Fibroblast of skin of right biceps (primary cell): ENCODE data around the gene PBLD.
"Not testable (repeated sequence)": the region's sequence is repeated elsewhere in the genome, so short reads cannot be mapped to it uniquely, and the experiment has no call there.

Source experiments
- DNase-seq: peaks from one replicate; pipeline ENCODE4 v3.0.0-alpha.2; 2013

PBLD gene

DNA sequence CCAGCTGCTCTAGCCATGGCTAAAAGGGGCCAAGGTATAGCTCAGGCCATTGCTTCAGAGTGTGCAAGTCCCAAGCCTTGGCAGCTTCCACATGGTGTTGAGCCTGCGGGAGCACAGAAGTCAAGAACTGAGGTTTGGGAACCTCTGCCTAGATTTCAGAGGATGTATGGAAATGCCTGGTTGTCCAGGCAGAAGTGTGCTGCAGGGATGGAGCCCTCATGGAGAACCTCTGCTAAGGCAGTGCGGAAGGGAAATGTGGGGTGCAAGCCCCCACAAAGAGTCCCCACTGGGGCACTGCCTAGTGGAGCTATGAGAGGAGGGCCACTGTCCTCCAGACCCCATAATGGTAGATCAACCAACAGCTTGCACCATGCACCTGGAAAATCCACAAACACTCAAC lies 54.9 kb downstream of the PBLD start:
- DNase-seq = not testable (repeated sequence)

- no peak for DNase-seq
Measured at GRCh38 chr10:68276224-68276623, 56.5 kb downstream of the PBLD start.

GRCh38 chr10:68275600-68276126 lies 57.1 kb downstream of the PBLD start:
- no peak for DNase-seq

GRCh38 chr10:68272833-68273232 lies 59.9 kb downstream of the PBLD start:
- DNase-seq = no peak

- no peak for DNase-seq
Measured at GRCh38 chr10:68271196-68271882, 61.4 kb downstream of the PBLD start.

- no peak for DNase-seq
Measured at GRCh38 chr10:68269562-68270290, 63.0 kb downstream of the PBLD start.

- DNase-seq = no peak
Measured at GRCh38 chr10:68261132-68261856, 71.4 kb downstream of the PBLD start.

DNA sequence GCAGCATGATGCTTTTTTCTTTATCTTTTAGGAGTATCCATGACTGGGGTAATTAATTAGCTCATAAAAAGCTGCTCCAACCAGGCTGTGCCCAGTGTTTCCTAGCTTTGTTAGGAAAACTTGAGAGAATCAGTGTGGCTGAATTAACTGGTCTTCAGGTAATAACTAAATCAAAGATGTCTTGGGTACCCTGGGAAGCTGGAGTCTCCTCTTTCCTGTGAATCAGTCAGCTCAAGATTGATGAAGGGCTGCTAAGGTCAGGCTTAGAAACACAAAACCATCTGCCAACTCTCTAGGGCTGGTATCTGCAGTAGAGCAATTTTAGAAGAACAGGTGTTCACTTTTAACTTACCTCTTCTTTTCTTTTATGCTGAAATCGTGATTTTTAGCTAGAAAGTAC lies 79.4 kb downstream of the PBLD start:
- no peak for DNase-seq

DNA sequence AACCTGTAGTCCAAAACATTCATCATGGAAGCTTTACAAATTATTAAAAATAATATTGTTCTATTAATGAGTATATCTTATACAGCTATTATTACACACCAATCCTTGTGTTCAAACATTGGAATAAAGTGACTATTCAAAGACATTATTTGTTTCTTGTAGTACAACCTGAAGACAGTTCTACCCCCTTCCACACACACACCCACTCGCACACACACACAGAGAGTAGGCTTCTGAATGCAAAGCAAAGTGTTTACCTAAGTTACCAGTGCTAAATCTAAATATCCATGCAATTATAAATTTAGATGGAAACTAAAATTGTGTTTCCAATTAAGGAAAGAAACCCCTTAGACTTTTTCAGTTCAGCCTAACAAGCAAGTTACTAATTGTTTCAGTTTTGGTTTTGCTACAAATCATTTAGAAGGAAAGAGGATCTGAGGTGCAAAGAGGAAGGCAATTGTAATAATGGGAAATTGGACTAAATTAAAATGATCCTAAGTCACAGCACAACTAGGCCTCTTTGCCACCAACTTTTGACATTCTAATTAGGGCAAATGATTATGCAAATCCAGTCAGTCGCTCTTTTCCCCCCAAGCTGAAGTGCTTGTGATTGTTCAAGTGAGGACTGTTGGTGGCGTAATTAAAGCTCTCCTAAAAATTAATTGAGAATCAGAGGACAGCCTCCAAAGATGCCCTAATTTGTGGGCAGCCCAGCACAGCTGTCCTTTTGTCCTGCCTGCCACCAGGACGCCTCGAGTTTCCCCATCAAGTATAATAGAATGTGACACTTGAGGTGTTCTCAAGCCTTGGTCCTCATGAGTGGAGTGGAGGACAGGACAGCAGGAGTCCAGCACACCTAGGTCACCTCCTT lies 80.9 kb downstream of the PBLD start:
- DNase-seq = no peak

DNA sequence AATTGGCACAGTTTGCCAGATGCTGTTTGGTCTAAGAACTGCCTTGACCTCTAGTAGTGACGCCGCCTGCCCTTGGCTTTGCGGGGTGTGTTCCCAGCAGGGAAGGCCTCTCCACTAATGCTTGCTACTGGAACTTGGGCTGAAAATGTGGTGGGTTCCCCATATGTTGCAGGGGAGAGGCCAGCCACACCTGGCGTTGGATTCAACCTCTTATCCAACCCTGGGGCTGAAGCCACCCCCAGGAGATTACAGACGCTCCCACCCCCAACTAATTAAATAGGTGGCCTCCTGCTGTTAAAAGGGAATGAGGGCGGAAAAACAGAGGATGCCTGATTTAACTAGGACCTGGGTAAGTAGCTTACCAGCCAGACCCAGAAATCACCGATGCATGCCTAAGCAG lies 81.6 kb downstream of the PBLD start:
- no peak for DNase-seq

DNA sequence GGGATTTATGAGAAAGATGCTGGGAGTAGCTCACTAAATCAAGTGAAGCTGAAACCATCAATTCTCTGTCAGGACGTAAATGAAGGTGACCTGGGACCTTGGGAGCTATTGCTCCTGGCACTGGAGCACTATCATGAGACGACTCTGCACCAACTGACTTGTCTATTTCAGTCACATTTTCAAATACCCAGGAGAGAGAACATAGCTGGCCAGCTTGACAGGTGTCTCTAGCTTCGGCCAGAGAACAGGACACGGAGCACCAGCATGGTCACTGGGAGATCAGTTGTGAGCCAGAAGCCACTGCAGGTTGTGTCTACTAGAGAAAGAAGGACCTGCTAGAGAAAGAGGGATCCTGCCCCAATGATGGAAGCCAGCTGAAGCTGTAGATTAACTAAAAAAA lies 83.4 kb downstream of the PBLD start:
- DNase-seq = no peak

- DNase-seq = no peak
Measured at GRCh38 chr10:68247931-68248330, 84.8 kb downstream of the PBLD start.

GRCh38 chr10:68246397-68246796 lies 86.3 kb downstream of the PBLD start:
- DNase-seq = not testable (repeated sequence)

- DNase-seq = peak; percentile 55
Measured at GRCh38 chr10:68242051-68242450, 90.7 kb downstream of the PBLD start.

DNA sequence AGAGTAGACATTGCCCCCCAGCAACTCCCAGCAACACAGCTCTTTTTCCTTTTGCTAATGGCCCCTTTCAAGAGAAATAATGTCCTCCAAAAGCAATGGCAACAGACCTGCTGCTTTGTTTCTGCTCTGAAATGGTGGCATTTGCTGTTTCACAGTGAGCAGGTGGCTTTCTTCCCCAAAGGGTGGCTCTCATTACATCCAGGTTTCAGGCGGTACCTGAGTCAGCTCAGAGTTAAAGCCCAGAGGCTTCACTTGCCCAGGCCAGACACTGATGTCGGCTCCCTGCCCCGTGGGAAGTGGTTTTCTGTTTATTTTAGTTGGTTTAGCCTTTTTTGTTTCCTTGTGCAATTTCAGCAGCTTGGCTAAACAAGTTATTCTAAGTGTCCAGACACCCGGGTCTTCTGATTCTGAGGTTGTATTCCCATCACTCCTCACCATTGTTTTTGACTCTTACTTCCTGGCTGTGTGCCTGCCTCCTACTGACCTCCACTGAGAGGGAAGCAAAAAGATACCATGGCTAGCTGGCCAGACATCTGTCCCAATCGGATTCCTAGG lies 93.1 kb downstream of the PBLD start:
- no peak for DNase-seq

GRCh38 chr10:68239069-68239468 lies 93.7 kb downstream of the PBLD start:
- no peak for DNase-seq

GRCh38 chr10:68238371-68238770 lies 94.4 kb downstream of the PBLD start:
- no peak for DNase-seq

- no peak for DNase-seq
Measured at GRCh38 chr10:68237173-68237572, 95.6 kb downstream of the PBLD start.

- DNase-seq = no peak
Measured at GRCh38 chr10:68235581-68235980, 97.1 kb downstream of the PBLD start.

GRCh38 chr10:68235111-68235510 lies 97.6 kb downstream of the PBLD start:
- no peak for DNase-seq

DNA sequence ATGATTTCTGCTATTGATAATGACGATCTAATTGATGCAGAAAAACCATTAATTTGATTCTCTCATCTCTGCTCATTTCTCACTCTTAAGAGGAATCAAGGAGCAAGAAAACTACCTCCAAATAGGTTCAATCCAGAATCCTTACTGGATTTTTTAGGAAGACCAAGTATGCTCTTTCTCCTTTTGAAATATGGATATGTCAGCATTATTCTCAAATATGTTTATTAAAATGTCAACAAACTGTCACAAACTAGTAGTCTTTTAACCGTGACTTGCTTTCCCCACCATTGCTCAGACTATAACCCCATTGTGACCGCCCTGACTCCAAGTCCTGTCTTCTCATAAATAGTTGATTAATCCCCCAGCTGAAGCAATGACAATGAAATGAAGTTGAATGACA lies 99.7 kb downstream of the PBLD start:
- no peak for DNase-seq
